BJ (cell line): ENCODE measurements around the gene PEMT. TPM values are rescaled to one million over a fixed set of nuclear protein-coding genes. Genes with fewer than 3 reads are reported as not detected.
"Not testable (repeated sequence)": the region's sequence is repeated elsewhere in the genome, so short reads cannot be mapped to it uniquely, and the experiment has no call there.

ENCODE experiments used
- CTCF ChIA-PET: fragments of 350-600 bp; formaldehyde crosslinking; extraction: SDS; loops from one replicate; lab custom pipeline; 2021; ENCODE audit warnings: antibody characterized with exemption, inconsistent platforms; lab: Yijun Ruan, JAX
- POLR2A ChIA-PET: fragments of 300-600 bp; sonication (Branson Sonifier 250); formaldehyde crosslinking; extraction: SDS; loops from one replicate; lab custom pipeline; 2021; ENCODE audit warnings: antibody characterized with exemption; lab: Charles Lee
- DNase-seq: peaks from one replicate; pipeline ENCODE4 v3.0.0-alpha.2; 2011; ENCODE audit warnings: low read depth
- H3K27me3 ChIP-seq: 2 replicates; pipeline ENCODE4 v1.6.0; 2011; ENCODE audit warnings: low read length; ENCODE audit not compliant: control insufficient read depth, insufficient read depth
- H3K36me3 ChIP-seq: 2 replicates; pipeline ENCODE4 v1.5.1; 2011; ENCODE audit warnings: low read length; ENCODE audit not compliant: control insufficient read depth, insufficient read depth
- H3K4me3 ChIP-seq: 2 replicates; pipeline ENCODE4 v1.5.1; 2011; ENCODE audit warnings: low read depth, mild to moderate bottlenecking, control low read depth, low read length
- CTCF ChIP-seq: IDR thresholded peaks from 2 replicates; pipeline ENCODE4 v1.5.1; 2011; ENCODE audit warnings: low read depth, mild to moderate bottlenecking, control low read depth, inconsistent platforms, low read length, moderate library complexity; ENCODE audit not compliant: insufficient read depth
- polyA plus RNA-seq: library from polyadenylated mRNA; depleted of rRNA; stranded (reverse); fragments of >200 nt; gene quantifications from 2 replicates; pipeline ENCODE4 v1.2.3, GENCODE V29; 2011

Gene PEMT
- polyA plus RNA-seq, 1 experiment, result 50.7 TPM

- no peaks in the 10 kb centered on the region for H3K27me3 ChIP-seq
- no peak for DNase-seq
- peaks cover 8% of the 10 kb centered on the region for H3K36me3 ChIP-seq
- POLR2A ChIA-PET, result no interaction called here
- H3K4me3 ChIP-seq, result no peak overlapping the region
- CTCF ChIA-PET, result no interaction called here
- no peak for TF ChIP-seq CTCF
These were observed 103.5 kb downstream of the PEMT start for GRCh38 chr17:17487998-17488397.

GRCh38 chr17:17486416-17486815, 105.1 kb downstream of the PEMT start:
- not testable (repeated sequence) for H3K36me3 ChIP-seq

GRCh38 chr17:17485420-17485819, 106.1 kb downstream of the PEMT start:
- ChIA-PET POLR2A (no interaction called here), CTCF (no interaction called here)
- H3K27me3 ChIP-seq, result no peaks in the 10 kb centered on the region
- no peak overlapping the region for H3K4me3 ChIP-seq
- H3K36me3 ChIP-seq, result peaks cover 1% of the 10 kb centered on the region; the same call in 1 of the 2 replicates
- TF ChIP-seq CTCF, result no peak
- DNase-seq, result no peak

More at GRCh38 chr17:17486416-17486815, 105.1 kb downstream of the PEMT start:
- POLR2A ChIA-PET, CTCF ChIA-PET, H3K27me3 ChIP-seq, H3K4me3 ChIP-seq, DNase-seq: not testable (repeated sequence)

- CTCF ChIA-PET, result interaction anchor here (0.6 to 1.4 kb wide), 2 partner anchors 84 to 127 kb away, joined by 3 to 4 read pairs; no protein-coding TSS in a partner anchor
- Histone ChIP-seq H3K36me3 (0 out of 2 replicates have a peak, but pooled peaks cover 1% of the 10 kb centered on the region), H3K4me3 (no peak overlapping the region), H3K27me3 (no peaks in the 10 kb centered on the region)
- TF ChIP-seq CTCF, result no peak
- DNase-seq, result no peak
- POLR2A ChIA-PET, result no interaction called here
These were observed 107.0 kb downstream of the PEMT start for GRCh38 chr17:17484451-17484899.

GRCh38 chr17:17481860-17482259, 109.6 kb downstream of the PEMT start:
- no peaks in the 10 kb centered on the region for H3K27me3 ChIP-seq
- DNase-seq, result no peak
- 0 out of 2 replicates have a peak, but pooled peaks cover 1% of the 10 kb centered on the region for H3K36me3 ChIP-seq
- ChIA-PET CTCF (interaction anchor here (1.1 kb wide), 1 partner anchor 128 kb away, joined by 3 read pairs; no protein-coding TSS in a partner anchor), POLR2A (no interaction called here)
- TF ChIP-seq CTCF, result no peak
- H3K4me3 ChIP-seq, result no peak overlapping the region
